HepG2 (cell line): ENCODE measurements around the gene TUBB4B. TPM values are rescaled to one million over a fixed set of nuclear protein-coding genes. Genes with fewer than 3 reads are reported as not detected.

ENCODE experiments used
- AGO2 ChIP-seq: fragments of 200-400 bp; formaldehyde crosslinking; optimal IDR thresholded peaks from 2 replicates; pipeline ENCODE3; 2017; ENCODE audit warnings: mild to moderate bottlenecking, low read depth, low read length, moderate library complexity
- BHLHE40 ChIP-seq: IDR thresholded peaks from 2 replicates; pipeline ENCODE4 v1.6.1; 2011; ENCODE audit warnings: low read length, improper control_type of control experiment
- BRCA1 ChIP-seq: sonication (generic); formaldehyde crosslinking; IDR thresholded peaks from 2 replicates; pipeline ENCODE4 v1.4.0; 2020; ENCODE audit warnings: missing genetic modification reagents
- CBX5 ChIP-seq: sonication (generic); formaldehyde crosslinking; IDR thresholded peaks from 2 replicates; pipeline ENCODE4 v1.4.0; 2020; ENCODE audit warnings: missing genetic modification reagents, borderline replicate concordance
- DNMT3B ChIP-seq: conservative IDR thresholded peaks from 2 replicates; pipeline ENCODE4 v1.6.1; 2016; ENCODE audit warnings: missing biosample characterization, control low read depth
- FOXO1 ChIP-seq: sonication (generic); formaldehyde crosslinking; IDR thresholded peaks from 2 replicates; pipeline ENCODE4 v1.4.0; 2020; ENCODE audit warnings: missing genetic modification reagents
- GZF1 ChIP-seq: sonication (generic); formaldehyde crosslinking; IDR thresholded peaks from 2 replicates; pipeline ENCODE4 v1.5.1; 2020; ENCODE audit warnings: mild to moderate bottlenecking, missing genetic modification reagents
- MYC ChIP-seq: sonication (generic); formaldehyde crosslinking; IDR thresholded peaks from 2 replicates; pipeline ENCODE4 v1.9.0; 2021; ENCODE audit warnings: missing genetic modification reagents, borderline replicate concordance
- POGZ ChIP-seq: sonication (generic); formaldehyde crosslinking; IDR thresholded peaks from 2 replicates; pipeline ENCODE4 v1.4.0; 2020; ENCODE audit warnings: mild to moderate bottlenecking, missing genetic modification reagents
- REXO4 ChIP-seq: sonication (generic); formaldehyde crosslinking; IDR thresholded peaks from 2 replicates; pipeline ENCODE4 v1.8.0; 2022; ENCODE audit warnings: missing genetic modification reagents, mild to moderate bottlenecking, borderline replicate concordance
- SALL1 ChIP-seq: sonication (generic); formaldehyde crosslinking; IDR thresholded peaks from 2 replicates; pipeline ENCODE4 v1.8.0; 2022; ENCODE audit warnings: mild to moderate bottlenecking, missing genetic modification reagents
- TRIM24 ChIP-seq: sonication (generic); formaldehyde crosslinking; IDR thresholded peaks from 2 replicates; pipeline ENCODE4 v1.8.0; 2022; ENCODE audit warnings: mild to moderate bottlenecking, missing genetic modification reagents
- ZFYVE20 ChIP-seq: sonication (generic); formaldehyde crosslinking; IDR thresholded peaks from 2 replicates; pipeline ENCODE4 v1.8.0; 2023; ENCODE audit warnings: low read depth, mild to moderate bottlenecking, moderate library complexity, missing genetic modification reagents, borderline replicate concordance
- ZNF160 ChIP-seq: sonication (generic); formaldehyde crosslinking; IDR thresholded peaks from 2 replicates; pipeline ENCODE4 v1.8.0; 2022; ENCODE audit warnings: mild to moderate bottlenecking, inconsistent platforms, missing genetic modification reagents
- ZNF441 ChIP-seq: sonication (generic); formaldehyde crosslinking; IDR thresholded peaks from 2 replicates; pipeline ENCODE4 v1.7.0; 2021; ENCODE audit warnings: missing genetic modification reagents, borderline replicate concordance
- ZNF607 ChIP-seq: sonication (generic); formaldehyde crosslinking; IDR thresholded peaks from 2 replicates; pipeline ENCODE4 v1.5.1; 2020; ENCODE audit warnings: missing genetic modification reagents, mild to moderate bottlenecking, borderline replicate concordance
- ZNF724P ChIP-seq: sonication (generic); formaldehyde crosslinking; IDR thresholded peaks from 2 replicates; pipeline ENCODE4 v1.8.0; 2022; ENCODE audit warnings: missing genetic modification reagents, borderline replicate concordance
- ZNF780A ChIP-seq: sonication (generic); formaldehyde crosslinking; IDR thresholded peaks from 2 replicates; pipeline ENCODE4 v1.8.0; 2022; ENCODE audit warnings: mild to moderate bottlenecking, missing genetic modification reagents, moderate library complexity
- polyA plus RNA-seq, 8 experiments: library from polyadenylated mRNA; depleted of rRNA in 3 of 8; stranded (reverse) in 7 of 8; unstranded in 1 of 8; fragments of >200 nt; fragmentation: Illumina TruSeq in 4 of 8; extraction: Trizol in 4 of 8; gene quantifications; 2 replicates each; pipeline versions ENCODE4 v1.2.1 to v1.2.3, GENCODE V29; 2011 to 2016; ENCODE audit warnings: low read depth in 4 of 8, missing spikeins in 1 of 8, mixed read lengths in 1 of 8; ENCODE audit not compliant: insufficient read depth in 1 of 8
- total RNA-seq, 5 experiments: library from RNA; depleted of rRNA; stranded (reverse); fragments of >200 nt; fragmentation: Illumina TruSeq; extraction: Trizol; gene quantifications; 2 replicates each; pipeline ENCODE4 v1.2.3, GENCODE V29; 2016; ENCODE audit warnings: low read depth in 1 of 5
- TF ChIP-seq, protein P1 (sequence below): sonication (generic); formaldehyde crosslinking; IDR thresholded peaks from 2 replicates; pipeline ENCODE4 v1.5.0; 2020; ENCODE audit warnings: missing genetic modification reagents
- TF ChIP-seq, protein P2 (sequence below): sonication (generic); formaldehyde crosslinking; IDR thresholded peaks from 2 replicates; pipeline ENCODE4 v1.5.1; 2020; ENCODE audit warnings: missing genetic modification reagents, mild to moderate bottlenecking, borderline replicate concordance
- TF ChIP-seq, protein P3 (sequence below): sonication (generic); formaldehyde crosslinking; IDR thresholded peaks from 2 replicates; pipeline ENCODE4 v1.9.0; 2022; ENCODE audit warnings: low read depth, missing genetic modification reagents
- TF ChIP-seq, protein P4 (sequence below): sonication (generic); formaldehyde crosslinking; IDR thresholded peaks from 2 replicates; pipeline ENCODE4 v1.4.0; 2020; ENCODE audit warnings: missing genetic modification reagents

TUBB4B gene
- total and polyA plus RNA-seq, 2 of the 13 experiments (the other 11 are each of a cell fraction or from before 2014, with no cell fraction given) = 182 to 412 TPM

DNA sequence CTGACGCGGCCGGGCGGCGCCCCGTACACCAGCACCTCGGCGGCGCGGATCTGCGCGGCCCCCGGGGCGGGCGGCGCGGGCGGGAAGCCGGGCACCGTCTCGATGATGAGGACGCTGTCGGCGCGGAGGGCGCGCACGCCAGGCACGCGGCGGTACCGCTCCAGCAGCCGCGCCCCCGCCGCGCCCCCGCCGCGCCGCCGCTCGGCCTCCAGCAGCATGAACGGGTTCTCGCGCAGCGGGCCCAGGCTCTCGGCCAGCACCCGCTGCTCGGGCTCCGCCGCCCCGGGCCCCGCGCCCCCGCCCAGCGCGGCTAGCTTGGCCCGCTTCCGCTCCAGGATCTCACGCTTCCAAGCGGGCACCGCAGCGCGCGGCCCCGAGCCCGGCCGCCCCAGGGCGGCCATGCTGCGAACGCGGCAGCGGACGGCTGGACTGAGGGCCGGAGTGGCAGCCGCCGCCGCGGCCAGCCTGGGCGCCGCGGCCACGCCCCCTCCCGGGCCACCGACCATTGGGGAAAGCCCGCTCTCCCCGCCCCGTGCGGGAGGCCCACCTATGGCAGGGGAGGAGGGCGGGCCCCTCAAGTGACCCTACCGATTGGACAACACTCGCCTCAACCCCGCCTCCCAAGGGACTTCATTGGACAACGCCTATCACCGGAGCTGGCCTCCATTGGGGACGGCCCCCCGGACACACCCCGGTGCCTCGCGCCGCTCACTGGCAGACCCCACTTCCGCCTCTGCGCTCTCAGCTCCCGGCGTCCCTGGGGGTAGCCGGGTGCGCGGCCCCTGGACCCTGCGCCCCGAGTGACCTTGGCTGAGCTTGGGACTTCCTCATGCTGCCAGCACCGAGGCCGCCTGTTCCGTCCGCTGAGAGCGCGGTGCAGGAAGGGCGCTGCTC is 40.5 kb upstream of the TUBB4B start, which contains the start of gene TPRN (continued):
- TF ChIP-seq, protein P1, sequence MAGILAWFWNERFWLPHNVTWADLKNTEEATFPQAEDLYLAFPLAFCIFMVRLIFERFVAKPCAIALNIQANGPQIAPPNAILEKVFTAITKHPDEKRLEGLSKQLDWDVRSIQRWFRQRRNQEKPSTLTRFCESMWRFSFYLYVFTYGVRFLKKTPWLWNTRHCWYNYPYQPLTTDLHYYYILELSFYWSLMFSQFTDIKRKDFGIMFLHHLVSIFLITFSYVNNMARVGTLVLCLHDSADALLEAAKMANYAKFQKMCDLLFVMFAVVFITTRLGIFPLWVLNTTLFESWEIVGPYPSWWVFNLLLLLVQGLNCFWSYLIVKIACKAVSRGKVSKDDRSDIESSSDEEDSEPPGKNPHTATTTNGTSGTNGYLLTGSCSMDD (CRISPR knock-in tag) = no peak
- TF ChIP-seq ZNF724P (CRISPR knock-in tag) (no peak; the same call in 1 of the 2 replicates), ZNF160 (CRISPR knock-in tag) (peak; percentile 30; the same call in 1 of the 2 replicates), FOXO1 (CRISPR knock-in tag) (peak; percentile 50; the same call in 1 of the 2 replicates), POGZ (CRISPR knock-in tag) (0 out of 2 replicates have a peak, but pooled peaks have one; percentile 35), SALL1 (peak; percentile 77), BRCA1 (CRISPR knock-in tag) (no peak), ZFYVE20 (no peak), DNMT3B (CRISPR knock-in tag) (0 out of 2 replicates have a peak, but pooled peaks have one; percentile 40), GZF1 (peak; percentile 76; the same call in 1 of the 2 replicates), CBX5 (CRISPR knock-in tag) (0 out of 2 replicates have a peak, but pooled peaks have one; percentile 28), ZNF441 (peak; percentile 76; the same call in 1 of the 2 replicates), TRIM24 (no peak), ZNF780A (CRISPR knock-in tag) (no peak), BHLHE40 (no peak), AGO2 (peak; percentile 94), MYC (CRISPR knock-in tag) (peak; percentile 94), ZNF607 (peak; percentile 72; the same call in 1 of the 2 replicates), REXO4 (CRISPR knock-in tag) (0 out of 2 replicates have a peak, but pooled peaks have one; percentile 65)
- TF ChIP-seq, protein P2, sequence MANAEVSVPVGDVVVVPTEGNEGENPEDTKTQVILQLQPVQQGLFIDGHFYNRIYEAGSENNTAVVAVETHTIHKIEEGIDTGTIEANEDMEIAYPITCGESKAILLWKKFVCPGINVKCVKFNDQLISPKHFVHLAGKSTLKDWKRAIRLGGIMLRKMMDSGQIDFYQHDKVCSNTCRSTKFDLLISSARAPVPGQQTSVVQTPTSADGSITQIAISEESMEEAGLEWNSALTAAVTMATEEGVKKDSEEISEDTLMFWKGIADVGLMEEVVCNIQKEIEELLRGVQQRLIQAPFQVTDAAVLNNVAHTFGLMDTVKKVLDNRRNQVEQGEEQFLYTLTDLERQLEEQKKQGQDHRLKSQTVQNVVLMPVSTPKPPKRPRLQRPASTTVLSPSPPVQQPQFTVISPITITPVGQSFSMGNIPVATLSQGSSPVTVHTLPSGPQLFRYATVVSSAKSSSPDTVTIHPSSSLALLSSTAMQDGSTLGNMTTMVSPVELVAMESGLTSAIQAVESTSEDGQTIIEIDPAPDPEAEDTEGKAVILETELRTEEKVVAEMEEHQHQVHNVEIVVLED (CRISPR knock-in tag) = peak; percentile 83
- TF ChIP-seq, protein P3, sequence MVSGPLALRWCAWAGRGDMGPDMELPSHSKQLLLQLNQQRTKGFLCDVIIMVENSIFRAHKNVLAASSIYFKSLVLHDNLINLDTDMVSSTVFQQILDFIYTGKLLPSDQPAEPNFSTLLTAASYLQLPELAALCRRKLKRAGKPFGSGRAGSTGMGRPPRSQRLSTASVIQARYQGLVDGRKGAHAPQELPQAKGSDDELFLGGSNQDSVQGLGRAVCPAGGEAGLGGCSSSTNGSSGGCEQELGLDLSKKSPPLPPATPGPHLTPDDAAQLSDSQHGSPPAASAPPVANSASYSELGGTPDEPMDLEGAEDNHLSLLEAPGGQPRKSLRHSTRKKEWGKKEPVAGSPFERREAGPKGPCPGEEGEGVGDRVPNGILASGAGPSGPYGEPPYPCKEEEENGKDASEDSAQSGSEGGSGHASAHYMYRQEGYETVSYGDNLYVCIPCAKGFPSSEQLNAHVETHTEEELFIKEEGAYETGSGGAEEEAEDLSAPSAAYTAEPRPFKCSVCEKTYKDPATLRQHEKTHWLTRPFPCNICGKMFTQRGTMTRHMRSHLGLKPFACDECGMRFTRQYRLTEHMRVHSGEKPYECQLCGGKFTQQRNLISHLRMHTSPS (CRISPR knock-in tag) = peak; percentile 67
- TF ChIP-seq, protein P4, sequence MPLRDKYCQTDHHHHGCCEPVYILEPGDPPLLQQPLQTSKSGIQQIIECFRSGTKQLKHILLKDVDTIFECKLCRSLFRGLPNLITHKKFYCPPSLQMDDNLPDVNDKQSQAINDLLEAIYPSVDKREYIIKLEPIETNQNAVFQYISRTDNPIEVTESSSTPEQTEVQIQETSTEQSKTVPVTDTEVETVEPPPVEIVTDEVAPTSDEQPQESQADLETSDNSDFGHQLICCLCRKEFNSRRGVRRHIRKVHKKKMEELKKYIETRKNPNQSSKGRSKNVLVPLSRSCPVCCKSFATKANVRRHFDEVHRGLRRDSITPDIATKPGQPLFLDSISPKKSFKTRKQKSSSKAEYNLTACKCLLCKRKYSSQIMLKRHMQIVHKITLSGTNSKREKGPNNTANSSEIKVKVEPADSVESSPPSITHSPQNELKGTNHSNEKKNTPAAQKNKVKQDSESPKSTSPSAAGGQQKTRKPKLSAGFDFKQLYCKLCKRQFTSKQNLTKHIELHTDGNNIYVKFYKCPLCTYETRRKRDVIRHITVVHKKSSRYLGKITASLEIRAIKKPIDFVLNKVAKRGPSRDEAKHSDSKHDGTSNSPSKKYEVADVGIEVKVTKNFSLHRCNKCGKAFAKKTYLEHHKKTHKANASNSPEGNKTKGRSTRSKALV (CRISPR knock-in tag) = peak; percentile 82; the same call in 1 of the 2 replicates
